Suppressor macrophage (primary cell): ENCODE measurements around the gene ZC3H15.
"Not testable (repeated sequence)": the region's sequence is repeated elsewhere in the genome, so short reads cannot be mapped to it uniquely, and the experiment has no call there.

Experiments
- DNase-seq, 4 experiments: peaks; one replicate each; pipeline ENCODE4 v3.0.0-alpha.2; 2020 to 2022
- total RNA-seq, 17 experiments: gene quantifications; one replicate each; lab custom pipeline; 2026; ENCODE audit warnings: mixed read lengths in 6 of 17, inconsistent platforms in 3 of 17; lab: John Stamatoyannopoulos, UW

The ZC3H15 gene
- 42.3 to 119 (median 68.4) reads per million in 17 experiments for total RNA-seq

DNA sequence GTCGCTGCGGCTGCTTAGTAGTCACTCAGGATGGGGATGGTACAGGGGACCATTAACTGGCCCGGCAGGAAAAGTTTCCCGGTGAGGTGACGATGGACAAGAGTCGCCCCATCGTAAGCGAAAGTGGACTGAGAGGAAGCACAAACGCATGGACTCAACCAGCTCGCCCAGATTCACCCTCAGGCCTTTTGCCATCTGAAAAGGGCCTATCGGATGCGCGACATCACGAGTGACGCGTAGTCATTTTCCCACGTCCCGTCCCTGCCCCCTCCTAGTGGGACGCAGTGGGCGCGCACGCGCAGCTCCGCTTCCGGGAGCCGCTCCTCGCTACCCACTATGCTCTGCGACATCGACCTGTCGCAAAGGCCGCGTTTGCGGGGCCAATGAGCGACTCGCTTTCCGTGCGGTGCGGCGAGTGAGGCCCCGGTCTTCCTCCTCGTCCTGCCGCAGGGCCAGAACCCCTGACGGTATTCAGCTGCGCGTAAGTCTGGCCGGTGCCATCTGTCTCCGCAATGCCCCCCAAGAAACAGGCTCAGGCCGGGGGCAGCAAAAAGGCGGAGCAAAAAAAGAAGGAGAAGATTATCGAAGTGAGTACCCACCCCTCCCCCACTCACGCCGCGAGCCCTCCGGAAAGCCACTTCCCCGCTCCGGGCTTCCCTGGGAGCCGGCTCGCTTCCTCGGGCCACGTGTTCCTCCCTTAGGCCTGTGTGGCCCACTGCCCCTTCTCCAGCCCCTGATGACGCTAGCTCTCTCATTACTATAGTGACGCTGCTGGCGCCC is at the start of gene ZC3H15:
Gene ZC3H15 (plus strand): TSS at position 390 of the 780 bp plus-strand sequence. CDS start 123 bp downstream, at position 513.
- DNase-seq: peak; percentile 99

DNA sequence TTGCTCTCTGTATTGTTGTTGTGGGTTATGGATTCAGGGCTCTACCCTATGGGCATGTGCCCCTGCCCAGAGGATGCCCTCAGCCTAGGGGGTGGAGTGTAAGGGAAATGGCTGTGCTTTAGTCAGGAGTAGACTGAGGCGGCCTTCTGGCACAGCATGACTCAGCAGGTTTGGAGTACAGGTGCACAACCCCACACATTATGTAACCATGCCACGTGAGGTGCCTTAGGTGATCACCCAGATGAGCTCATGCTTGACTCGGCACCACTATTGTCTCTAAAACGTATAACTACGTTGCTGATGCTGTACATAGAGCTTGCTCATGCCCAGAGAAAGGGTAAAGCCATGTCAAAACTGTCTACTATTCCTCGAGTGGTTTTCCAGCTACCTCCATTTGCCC is 48.3 kb upstream of the ZC3H15 start:
- no peak for DNase-seq

DNA sequence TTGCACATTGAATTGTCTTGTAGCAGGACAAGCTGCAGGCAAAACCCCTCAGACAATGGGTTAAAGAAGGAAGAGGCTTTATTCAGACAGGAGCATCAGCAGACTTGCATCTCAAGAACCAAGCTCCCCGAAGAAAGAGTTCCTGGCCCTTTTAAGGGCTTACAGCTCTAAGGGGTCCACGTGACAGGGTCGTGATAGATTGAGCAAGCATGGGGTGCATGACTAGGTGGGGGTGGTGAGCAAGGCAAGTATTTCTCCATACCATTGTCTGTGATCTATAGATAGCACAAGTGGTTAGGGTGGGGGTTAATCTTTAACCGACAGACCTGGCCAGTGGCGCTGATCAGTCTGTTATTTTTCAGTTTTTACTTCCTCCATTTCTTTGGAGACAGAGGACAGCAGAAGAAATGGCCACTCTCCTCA is 46.4 kb upstream of the ZC3H15 start:
- DNase-seq: not testable (repeated sequence)

DNA sequence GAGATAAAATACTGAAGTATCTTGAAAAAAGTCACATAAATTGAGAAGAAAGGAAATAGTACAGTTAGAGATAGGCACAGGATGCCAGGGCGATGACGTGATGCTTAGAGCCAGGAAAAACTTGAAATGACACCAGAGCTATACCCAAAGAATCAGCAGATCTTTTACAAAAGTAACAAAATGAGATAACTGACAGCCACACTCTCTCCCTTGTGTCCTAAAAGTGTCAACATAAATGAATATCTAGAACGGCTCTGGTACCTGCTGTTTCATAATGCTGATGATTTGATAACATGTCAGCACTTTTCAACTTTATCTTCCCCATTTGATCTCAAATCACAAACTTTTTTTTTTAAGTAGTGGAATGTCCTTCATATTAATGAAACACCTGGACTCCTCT is 45.6 kb upstream of the ZC3H15 start:
- no peak for DNase-seq

DNA sequence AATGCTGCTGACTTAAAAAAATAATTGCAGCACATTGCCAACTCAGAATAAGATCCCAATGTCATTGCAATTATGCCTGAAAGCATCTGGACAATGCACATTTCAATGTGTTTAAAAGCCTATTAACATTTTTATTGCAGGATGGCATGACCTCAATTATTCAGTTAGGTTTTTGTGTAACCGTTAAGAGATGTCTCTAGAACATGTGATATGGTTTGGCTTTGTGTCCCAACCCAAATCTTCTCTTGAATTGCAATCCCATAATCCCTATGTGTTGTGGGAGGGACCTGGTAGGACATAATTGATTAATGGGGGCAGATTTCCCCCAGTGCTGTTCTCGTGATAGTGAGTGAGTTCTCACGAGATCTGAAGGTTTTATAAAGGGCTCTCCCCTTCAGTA is 43.2 kb upstream of the ZC3H15 start:
- no peak for DNase-seq

DNA sequence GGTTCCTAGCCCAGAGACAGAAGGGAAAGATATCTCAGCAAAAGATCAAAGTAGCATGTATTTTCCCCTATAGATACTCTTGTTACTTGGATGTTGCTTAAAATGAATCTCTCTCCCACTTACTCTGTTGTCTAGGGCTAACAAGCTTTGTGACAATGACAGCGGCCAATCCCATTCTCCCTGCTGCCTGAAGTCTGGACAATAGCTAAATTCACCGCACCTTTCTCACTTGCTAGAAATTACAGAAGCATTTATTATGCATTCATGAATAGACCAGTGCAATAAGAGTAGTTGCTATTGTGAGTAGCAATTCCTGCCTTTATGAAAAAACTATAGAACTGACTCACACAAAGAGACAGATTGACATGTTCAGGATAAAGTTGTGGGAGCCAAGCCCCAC is 42.2 kb upstream of the ZC3H15 start:
- no peak for DNase-seq

DNA sequence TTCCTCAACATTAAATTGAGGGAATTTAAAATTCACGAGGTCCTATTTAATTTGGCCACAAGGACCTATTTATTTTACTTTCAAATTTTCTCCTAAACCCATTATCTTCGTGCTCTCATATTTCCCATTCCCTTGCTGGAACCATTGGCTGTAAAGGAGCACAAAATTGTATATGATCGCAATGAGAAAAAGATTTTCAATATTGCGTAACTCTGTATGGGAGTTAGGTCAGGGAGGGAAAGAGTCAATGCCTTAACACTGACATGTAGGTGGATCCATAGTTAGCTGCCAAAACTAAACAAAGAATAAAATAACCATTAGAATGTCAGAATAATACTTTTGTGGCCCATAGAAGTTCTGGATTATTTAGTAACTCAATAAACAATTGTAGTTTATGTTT is 40.6 kb upstream of the ZC3H15 start:
- DNase-seq: no peak

DNA sequence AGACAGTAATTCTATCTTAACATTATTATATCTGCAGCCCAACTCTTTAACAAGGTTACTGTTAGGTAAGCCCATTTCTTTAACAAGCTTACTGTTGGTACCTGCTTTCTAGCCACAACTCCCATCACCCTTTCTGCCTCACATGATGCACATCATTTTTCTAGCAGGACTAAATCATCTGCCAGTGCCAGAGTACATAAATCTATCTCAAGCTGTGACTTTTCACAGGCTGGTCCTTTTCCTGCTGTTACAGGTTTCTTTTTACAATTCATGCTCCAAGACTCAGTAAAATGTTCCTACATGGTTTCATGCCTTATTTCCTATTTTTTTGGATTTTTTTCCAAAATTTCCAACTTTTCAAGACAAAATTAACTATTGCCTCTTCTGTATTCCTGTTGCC is 30.4 kb upstream of the ZC3H15 start:
- no peak for DNase-seq

DNA sequence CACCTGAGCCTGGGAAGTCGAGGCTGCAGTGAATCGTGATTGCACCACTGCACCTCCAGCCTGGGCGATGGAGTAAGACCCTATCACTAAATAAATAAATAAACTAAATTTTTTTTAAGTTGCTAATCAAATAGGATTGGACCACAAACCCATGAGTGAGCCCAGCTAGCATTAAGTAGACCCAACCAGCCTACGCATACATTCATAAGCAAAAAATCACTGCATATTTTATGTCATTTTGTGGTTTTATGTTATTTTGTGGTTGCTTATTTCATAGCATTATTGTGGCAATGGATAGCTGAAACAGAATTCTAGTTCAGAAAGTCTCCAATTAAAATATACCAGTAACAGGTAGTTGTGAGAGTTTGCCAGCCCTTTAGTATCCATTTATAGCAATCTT is 29.1 kb upstream of the ZC3H15 start:
- DNase-seq: no peak

DNA sequence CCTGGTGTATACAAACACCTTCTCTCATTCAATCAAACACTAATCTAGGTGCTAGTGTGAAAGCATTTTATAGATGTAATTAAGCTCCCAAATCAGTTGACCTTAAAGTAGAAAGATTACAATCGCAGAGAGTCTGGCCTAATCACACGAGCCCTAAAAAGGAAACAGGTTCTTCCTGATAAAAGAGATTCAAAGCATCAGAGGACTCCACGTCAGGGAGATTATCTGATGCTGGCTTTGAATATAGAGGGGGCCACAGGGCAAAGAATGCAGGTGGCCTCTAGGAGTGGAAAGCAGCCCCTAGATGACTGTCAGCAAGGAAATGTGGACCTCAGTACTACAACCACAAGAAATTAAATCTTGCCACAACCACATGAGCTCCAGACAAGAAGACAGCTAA is 28.2 kb upstream of the ZC3H15 start:
- no peak for DNase-seq

DNA sequence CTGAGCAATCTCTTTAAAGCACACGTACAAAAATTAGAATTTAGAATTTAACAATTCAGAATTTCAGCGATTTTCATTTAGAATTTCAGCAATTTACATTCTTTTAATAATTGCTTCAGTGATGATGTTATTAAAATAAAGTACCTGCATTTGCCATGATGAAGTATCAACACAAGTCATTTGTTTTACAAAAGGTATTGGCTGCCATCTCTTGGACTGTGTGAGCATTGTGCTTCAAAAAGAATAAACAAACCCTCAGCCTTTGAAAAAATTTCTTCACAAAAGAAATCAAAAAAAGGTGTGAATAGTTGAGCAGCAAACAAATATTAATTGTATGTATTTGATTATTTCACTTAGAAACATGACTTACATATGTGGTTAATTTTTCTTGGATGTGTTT is 27.1 kb upstream of the ZC3H15 start:
- no peak for DNase-seq

DNA sequence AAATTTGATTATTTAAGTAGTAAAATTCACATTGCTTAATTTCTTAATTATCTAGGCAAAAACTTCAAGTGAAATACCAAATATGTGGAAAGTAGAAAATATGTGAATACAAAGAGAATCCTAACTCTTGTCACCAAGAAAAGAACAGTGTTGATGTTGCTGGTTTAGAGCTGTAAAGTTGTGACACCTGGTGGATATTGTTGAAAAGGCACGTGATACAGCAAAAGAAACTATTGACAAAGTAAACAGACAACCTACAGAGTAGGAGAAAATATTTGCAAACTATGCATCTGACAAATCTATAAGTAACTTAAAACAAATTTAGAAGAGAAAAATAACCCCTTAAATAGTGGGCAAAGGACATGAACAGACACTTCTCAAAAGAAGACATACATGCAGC is 25.6 kb upstream of the ZC3H15 start:
- peak in 2 of 4 experiments; percentile 10 to 11 for DNase-seq

DNA sequence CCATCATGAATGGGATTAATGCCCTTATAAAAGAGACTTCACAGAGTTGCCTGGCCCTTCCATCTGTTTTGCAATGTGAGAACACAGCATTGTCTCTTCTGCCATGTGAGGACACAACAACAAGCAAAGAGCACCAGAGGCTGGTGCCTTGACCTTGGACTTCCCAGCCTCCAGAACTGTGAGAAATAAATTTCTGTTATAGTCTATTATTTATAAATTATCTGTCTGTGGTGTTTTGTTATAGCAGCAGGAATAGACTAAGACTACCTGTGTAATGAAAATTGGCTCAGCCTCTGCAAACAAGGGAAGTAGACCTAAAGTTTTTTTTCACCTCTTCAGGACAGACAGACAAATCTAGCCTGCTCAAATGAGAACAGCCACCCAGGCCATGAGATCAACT is 19.3 kb upstream of the ZC3H15 start:
- no peak for DNase-seq

DNA sequence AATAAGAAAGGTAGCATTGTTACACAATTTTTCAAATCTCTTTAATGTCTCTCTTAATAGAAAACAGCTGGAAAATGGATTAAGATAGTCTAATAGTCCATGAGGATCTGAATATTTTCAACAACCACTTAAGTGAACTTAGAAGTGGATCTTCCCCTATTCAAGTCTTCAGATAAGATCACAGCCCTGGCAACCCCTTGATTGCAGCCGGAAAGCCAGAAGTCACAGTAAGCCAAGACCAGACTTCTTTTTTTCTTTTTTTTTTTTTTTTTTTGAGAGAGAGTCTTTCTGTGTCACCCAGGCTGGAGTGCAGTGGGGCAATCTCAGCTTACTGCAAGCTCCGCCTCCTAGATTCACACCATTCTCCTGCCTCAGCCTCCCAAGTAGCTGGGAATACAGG is 18.6 kb upstream of the ZC3H15 start:
- DNase-seq: no peak

DNA sequence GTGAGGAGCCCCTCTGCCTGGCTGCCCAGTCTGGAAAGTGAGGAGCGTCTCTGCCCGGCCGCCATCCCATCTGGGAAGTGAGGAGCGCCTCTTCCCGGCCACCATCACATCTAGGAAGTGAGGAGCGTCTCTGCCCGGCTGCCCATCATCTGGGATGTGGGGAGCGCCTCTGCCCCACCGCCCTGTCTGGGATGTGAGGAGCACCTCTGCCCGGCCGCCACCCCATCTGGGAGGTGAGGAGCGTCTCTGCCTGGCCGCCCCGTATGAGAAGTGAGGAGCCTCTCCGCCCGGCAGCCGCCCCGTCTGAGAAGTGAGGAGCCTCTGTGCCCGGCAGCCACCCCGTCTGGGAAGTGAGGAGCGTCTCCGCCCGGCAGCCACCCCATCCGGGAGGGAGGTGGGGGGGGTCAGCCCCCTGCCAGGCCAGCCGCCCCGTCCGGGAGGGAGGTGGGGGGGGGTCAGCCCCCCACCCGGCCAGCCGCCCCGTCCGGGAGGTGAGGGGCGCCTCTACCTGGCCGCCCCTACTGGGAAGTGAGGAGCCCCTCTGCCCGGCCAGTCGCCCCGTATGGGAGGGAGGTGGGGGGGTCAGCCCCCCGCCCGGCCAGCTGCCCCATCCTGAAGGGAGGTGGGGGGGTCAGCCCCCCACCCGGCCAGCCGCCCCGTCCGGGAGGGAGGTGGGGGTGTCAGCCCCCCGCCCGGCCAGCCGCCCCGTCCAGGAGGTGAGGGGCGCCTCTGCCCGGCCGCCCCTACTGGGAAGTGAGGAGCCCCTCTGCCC is 13.2 kb upstream of the ZC3H15 start:
- not testable (repeated sequence) for DNase-seq

DNA sequence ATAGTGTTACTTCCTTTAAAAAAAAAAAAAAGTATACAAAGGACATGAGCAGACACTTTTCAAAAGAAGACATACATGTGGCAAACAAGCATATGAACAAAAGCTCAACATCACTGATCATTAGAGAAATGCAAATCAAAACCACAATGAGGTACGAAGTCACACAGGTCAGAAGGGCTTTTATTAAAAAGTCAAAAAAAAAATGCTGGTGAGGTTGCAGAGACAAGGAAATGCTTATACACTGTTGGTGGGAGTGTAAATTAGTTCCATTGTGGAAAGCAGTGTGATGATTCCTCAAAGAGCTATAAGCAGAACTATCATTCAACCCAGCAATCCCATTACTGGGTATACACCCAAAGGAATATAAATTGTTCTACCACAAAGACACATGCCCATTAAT is 11.8 kb upstream of the ZC3H15 start:
- not testable (repeated sequence) for DNase-seq

DNA sequence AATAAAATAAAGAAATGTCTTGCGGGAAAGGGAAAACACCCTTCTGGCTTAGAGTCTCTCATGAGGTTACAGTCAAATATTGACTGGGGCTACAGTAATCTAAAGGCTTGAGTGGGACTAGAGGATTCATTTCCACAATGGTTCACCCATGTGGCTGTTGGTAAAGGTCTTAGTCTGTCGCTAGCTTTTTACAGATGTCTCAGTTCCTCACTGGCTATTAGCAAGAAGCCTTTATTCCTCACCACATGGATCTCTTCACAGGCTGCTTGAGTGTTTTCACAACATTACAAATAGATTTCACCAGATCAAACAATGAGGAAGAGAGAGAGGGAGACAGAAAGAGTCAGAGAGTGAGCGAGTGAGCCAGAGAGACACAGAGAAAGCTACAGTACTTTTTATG is 8.3 kb upstream of the ZC3H15 start:
- DNase-seq: peak; percentile 2 to 61 (median 39)

DNA sequence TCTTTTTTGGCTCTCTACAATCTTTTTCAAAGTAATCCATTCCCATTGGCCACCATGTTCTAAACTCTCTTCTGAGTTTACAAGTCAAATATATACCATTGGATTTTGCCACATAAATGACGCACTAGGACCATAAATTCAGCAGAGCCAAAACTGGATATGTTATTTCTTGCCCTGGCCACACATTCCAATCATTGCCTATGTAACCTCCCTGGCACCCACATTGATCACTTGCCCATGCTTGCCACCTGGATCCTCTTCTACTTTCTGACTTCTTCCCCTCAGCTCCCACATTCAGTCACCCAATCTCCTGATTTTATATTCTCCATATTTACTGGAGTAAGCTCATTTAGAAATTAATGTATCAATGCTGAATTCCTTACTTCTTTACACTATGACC is 5.1 kb upstream of the ZC3H15 start:
- DNase-seq: no peak

DNA sequence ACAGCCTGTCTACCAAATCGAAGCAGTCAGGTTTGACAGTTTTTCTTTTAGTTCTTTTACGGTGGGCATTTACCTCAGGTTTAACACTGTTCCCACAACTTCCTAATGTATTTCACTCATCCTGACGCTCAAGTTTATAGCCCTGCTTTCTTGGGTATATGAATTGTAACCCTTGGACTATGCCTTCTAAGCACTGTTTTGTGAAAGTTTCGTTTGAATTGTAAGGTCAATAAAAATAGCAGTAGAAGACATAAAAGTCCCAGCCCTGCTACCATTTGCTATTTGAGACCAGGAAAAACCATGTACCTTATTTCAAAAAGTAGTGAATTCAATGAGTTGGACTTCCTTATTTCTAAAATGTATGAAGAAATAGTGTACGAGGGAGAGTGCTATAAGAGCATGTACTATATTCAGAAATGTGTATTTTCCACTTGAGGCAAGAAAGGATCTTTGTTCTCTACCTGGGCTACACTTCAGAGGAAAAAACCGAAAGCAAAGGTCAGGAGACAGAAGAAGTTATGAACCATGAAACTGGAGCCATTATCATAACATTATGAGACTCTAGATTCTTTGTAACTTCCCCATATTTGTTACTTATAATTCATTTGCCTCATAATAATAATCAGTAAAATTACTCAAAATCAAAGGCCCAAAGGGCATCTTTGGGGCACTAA is 1.9 kb upstream of the ZC3H15 start:
- peak in 2 of 4 experiments; percentile 37 for DNase-seq

DNA sequence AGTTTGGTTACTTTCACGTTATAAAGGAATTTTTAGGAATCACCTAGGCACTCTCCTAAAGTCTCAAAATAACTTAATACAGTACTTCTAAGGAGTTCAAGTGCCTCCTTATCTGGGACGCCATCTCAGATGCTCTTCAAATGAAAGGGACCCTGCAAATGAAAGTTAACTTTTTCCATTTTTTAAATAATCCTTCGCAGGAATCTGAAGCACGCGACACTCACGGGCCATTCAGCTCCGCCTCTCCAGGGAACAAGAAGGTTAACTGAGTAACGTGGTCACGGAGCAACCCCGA is 537 bp upstream of the ZC3H15 start:
- DNase-seq: no peak

DNA sequence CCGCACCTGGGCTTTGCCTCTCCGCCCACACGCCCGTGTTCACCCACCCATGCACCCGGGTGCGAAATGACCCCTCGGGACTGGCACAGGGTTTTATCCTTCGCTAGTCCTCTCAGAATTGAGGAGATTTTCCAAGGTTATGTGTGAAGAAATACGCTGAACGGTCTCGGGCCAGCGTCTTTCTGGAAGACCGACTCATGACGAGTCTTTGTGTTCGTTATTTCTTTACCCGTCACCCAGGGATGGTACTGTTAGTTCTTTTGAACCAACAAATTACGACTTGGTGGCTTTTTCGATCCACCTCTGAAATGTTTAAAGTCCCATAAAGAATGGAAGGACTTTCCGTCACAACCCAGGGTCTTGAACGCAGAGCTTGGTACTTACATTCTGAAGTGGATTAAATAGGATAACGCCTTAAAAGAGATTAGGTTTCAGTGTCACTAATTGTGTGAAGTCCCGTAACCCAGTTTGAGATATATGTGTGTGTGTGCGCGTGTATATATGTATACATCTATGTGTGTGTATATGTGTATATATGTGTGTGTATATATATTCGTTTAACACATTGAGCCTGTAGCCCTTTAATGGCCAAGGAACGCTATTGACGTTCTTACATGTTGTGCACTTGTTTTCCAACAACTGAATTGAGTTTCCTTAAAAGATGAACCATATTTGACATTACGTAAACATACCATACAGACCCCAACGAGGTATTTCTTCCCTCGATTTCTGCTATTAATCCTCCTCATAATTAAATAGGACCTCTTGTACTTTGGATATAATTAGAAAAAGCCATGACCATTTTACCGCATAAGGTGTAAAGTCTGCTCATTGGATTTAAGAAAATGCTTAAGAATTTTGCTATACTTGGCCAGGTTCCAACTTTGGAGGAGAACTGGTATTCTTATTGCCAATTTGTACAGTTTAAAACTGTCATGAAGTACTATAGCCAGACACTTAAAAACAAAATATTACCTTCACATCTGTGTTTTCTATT is 889 bp downstream of the ZC3H15 start:
- DNase-seq: peak in 3 of 4 experiments; percentile 6 to 51 (median 35)

DNA sequence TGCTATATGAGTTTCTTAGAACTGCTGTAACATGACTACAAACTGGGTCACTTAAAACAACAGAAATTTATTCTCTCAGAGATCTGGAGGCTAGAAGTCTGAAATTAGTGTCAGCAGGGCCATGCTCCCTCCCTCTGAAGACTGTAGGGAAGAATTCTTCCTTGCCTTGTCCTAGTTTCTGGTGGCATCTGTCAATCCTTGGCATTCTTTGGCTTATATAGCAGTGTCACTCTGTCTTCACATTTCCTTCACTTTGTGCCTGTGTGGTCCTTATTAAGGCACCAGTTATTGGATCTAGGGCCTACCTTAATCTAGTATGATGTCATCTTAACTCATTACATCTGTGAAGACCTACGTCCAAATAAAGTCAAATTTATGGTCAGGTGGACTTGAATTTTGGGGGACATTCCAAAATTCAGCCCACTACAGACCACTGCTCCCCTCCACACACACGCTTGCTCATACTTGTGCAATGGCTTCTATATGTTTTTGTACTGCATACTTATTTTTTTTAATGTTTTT is 7.6 kb downstream of the ZC3H15 start:
- no peak for DNase-seq
